HG03469 (cell line): ENCODE measurements around the gene VDR.

ENCODE experiments used
- ATAC-seq: cut with Tn5 transposase; IDR thresholded peaks from one replicate; pipeline ENCODE4 v1.9.1; 2021; ENCODE audit warnings: mild to moderate bottlenecking, moderate library complexity, moderate number of reproducible peaks; ENCODE audit not compliant: unreplicated experiment

Gene VDR

DNA sequence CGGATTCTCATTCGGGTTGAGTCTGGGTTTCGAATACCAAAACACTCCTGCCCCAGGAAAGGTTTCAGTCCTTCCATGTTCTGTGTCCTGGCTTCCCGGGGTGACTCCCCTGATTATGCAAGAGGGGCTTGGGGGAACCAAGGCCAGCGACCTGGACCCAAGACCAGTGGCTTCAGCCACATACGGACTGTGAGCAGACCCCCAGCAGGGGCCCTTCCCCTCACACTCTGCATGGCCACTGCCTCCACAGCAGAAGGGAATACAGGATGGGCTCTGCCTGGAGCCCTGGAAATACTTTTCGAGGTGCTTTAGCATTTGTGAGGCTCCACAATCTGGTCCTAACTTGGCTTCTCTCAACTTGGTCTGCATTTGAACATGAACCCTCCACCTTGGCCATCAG is 104.2 kb downstream of the VDR start:
- no peak for ATAC-seq

GRCh38 chr12:47799357-47799955 is 105.3 kb downstream of the VDR start:
- no peak for ATAC-seq

DNA sequence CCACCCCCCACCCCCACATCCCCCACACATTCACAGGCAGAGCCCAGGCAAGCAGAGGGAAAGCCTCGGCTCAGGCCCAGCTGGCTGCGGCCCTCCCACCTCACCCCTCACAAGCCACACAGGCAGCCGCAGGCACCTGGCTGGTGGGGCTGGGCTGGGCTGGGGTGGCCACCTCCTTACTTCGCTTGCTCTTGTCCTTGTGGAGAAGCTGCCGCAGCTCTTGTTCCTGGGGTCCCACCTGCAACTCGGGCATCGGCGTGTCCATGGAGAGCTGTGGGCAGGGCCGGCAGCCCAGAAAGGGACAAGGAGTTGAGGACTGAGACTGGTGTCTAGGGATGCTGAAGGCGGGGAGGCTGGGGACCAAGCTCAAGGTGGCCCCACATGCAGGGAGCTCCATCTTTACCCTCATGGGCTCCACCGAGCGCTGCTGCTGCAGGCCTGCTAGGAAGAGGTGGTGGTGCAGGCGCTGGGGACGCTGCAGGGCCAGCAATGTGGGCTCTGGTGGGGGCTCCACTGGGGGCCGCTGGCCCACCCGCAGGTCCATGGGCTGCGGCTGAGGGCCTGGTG is 106.3 kb downstream of the VDR start:
- ATAC-seq: no peak

- ATAC-seq: no peak
These were observed 107.4 kb downstream of the VDR start for GRCh38 chr12:47797441-47797840.

DNA sequence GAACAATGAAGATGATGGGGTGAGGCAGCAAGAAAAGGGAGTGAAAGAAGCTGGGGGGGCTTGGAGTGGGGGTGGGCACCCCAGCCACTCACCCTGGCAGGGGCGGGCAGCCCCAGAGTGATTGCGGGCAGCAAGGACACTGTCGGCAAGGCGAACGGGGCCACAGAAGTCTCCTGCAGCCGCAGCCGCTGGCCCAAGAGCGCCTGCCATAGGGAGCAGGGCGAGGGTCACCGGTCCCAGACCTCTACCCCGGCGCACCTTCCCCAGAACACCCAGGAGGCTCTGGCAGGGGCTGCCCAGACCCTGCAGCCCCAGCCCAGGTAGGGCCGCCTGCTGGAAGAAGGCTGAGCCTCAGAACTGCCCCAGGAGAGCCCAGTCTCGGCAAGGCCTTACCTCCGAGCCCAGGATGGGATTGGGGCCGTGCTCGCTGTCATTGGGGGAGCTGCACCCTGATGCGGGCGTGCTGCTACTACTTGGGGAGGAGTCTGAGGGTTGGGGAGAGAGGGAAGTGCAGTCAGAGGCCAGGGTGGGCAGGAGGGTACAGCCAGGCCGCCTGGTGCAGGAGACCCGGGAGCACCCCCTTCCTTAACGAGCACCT is 108.9 kb downstream of the VDR start:
- ATAC-seq: no peak

DNA sequence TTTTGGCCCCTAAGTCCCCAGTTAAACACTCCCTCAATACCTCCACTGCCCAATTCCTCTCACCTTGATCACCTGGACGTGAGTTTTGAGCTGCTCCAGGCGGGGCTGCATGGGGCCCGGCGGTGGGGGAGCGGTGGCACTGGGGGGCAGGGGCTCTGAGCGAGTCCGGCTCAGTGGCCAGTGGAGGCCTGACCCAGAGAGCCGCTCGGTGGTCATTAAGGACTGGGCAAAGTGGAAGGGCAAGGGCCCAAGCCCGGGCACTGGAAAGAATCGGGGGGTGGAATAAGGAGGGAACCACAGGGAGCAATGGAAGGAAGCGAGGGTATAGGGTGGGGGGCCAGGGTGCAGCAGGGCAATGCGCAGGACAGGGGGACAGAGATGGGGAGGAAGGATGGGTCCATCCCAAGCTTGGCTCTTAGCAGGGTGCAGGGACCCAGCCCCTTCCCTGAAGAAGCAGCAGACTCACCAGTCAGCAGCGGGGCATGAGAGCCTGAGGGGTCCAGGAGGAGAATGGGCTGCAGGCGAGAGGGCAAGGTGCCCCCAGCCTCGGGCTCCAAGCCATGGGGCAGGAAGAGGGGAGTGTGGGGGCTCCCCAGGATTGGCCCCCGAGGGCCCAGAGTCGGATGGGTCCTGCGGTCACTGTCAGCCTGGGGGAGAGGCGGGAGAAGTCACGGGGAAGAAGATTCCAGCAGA is 109.5 kb downstream of the VDR start:
- ATAC-seq: no peak

- no peak for ATAC-seq
These were observed 110.1 kb downstream of the VDR start for GRCh38 chr12:47794679-47795078.

GRCh38 chr12:47793015-47793681 is 111.6 kb downstream of the VDR start:
- no peak for ATAC-seq

DNA sequence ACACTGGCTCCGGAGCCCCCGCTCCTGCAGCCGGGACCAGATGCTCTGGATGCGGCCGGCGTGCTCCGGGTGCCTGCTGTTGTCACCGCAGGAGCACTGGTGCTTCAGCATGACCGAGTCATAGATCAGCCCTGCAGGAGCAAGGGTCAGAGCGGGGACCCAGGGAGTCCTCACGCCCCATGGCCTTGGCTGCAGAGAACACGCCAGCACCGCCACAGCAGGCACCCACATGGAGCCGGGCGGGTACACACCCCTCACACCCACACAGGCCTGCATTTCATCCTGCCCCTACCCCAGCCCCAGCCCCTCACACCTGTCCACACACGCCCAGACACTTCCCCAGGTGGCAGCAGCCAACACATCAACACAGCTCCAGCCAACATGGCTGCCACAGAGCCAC is 112.9 kb downstream of the VDR start:
- no peak for ATAC-seq
